Measurements from ENCODE around the gene KRTAP10-4. TPM values are rescaled to one million over a fixed set of nuclear protein-coding genes. Genes with fewer than 3 reads are reported as not detected.
"Not testable (repeated sequence)": the region's sequence is repeated elsewhere in the genome, so short reads cannot be mapped to it uniquely, and the experiment has no call there.

Gene KRTAP10-4
- total and polyA plus RNA-seq, 2 donors (not counting 3 experiments of a cell fraction or from before 2014, with no cell fraction given), result not detected

DNA sequence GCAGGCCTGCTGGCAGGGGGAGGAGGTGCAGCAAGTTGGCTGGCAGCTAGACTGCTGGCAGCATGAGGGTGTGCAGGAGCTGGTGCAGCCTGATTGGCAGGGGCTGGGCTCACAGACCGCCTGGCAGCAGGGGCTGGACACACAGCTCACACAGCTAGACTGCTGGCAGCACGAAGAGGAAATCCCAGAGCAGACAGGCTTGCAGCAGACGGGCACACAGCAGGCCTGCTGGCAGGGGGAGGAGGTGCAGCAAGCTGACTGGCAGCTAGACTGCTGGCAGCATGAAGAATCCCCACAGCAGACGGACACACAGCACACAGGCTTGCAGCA lies 18.2 kb downstream of the KRTAP10-4 start:
- H2AFZ ChIP-seq (ENCODE audit: low read depth, low read length); H3K36me3 ChIP-seq (ENCODE audit: control insufficient read depth in 2 of 2, extremely low read depth in 1 of 2, insufficient read depth in 2 of 2, low read length in 2 of 2); H3K4me2 ChIP-seq (ENCODE audit: insufficient read depth, low read length); H3K4me1 ChIP-seq (ENCODE audit: control insufficient read depth, extremely low read depth, insufficient read depth, low read length); H3K79me2 ChIP-seq (ENCODE audit: control insufficient read depth, insufficient read depth, low read length); H3K9me1 ChIP-seq (replicated peaks; ENCODE audit: control insufficient read depth, extremely low read depth, insufficient read depth, low read length); BruUV-seq (replicated peaks); POLR2A ChIA-PET; FAIRE-seq; dilution Hi-C loops (cut with MboI; ENCODE audit: extremely low pct_ligation_motif_present, low sequenced_read_pairs); H3K27me3 ChIP-seq (ENCODE audit: control insufficient read depth in 2 of 2, insufficient read depth in 2 of 2, low read length in 2 of 2); intact Hi-C loops (cut with micrococcal nuclease); H4K20me1 ChIP-seq (replicated peaks; ENCODE audit: control insufficient read depth, extremely low read depth, insufficient read depth, low read length); DNase-seq (ENCODE audit: low read depth, low spot score); H3K4me3 ChIP-seq (replicated peaks in 1 of 3; ENCODE audit: insufficient read depth in 1 of 3, low read depth in 1 of 3, low read length in 3 of 3); H3K27ac ChIP-seq (ENCODE audit: insufficient read depth, low read depth, low read length); H3K9ac ChIP-seq (replicated peaks; ENCODE audit: extremely low read depth, insufficient read depth, low read length); H3K9me3 ChIP-seq (replicated peaks; ENCODE audit: control insufficient read depth, insufficient read depth, low read length): not testable (repeated sequence)
- CTCF ChIA-PET, result interaction anchor here (0.7 to 1.8 kb wide), 3 partner anchors 9 to 202 kb away, joined by 3 to 4 read pairs (median 4); partner anchors contain the start of genes KRTAP10-4 and KRTAP10-7

DNA sequence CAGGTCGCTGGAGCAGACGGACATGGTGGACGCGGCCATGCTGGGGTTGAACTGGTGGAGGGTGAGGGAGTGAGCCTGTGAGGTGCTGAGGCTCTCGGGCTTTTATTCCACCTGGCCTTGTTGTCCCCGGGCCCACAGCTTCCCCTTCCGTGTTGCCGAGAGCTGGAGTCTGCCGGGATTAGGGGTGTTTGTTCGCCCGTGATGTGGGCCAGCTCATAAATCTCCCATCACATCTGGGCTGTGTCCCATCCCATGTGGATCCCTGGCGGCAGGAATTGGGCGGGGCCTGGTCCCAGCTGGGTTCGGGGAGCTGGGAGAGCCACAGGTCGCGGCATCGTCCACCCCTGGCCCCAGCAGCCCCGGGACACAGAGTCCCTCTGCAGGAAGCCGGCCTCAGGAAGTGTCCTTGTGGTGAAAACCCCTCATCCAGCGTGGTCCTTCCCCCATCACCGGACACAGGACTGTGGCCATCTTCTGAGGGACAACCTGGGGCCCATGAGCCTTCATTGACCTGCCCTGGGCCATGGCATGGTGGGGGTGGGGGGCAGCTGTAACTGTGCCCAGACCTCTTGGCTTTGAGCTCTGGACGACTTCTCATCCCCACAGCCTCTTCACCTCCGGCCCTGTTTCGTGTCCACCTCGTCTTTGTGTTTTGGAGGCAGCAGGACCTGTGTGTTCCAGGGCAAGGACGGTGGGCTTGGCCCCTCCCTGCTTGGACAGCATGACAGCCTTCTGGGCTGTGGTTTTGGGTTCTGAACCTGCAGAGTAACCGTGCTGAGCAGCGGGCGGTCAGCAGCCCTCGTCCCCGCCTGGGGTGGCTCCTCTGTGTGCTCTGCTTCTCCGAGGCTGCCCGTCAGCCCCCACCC lies 19.1 kb downstream of the KRTAP10-4 start, which contains the start of gene KRTAP10-6:
TSS of gene KRTAP10-6 (minus strand) at position 60 of the 866 bp plus-strand sequence. CDS start at position 39, 21 bp downstream.
- no peak for DNase-seq (ENCODE audit: low read depth, low spot score)
- Histone ChIP-seq H3K79me2 (ENCODE audit: control insufficient read depth, insufficient read depth, low read length) (no peaks in the 10 kb centered on the region), H3K4me1 (ENCODE audit: control insufficient read depth, extremely low read depth, insufficient read depth, low read length) (no peaks in the 10 kb centered on the region), H3K36me3 (ENCODE audit: control insufficient read depth in 2 of 2, extremely low read depth in 1 of 2, insufficient read depth in 2 of 2, low read length in 2 of 2) (no peaks in the 10 kb centered on the region), H4K20me1 (replicated peaks; ENCODE audit: control insufficient read depth, extremely low read depth, insufficient read depth, low read length) (no peaks in the 10 kb centered on the region), H3K9me1 (replicated peaks; ENCODE audit: control insufficient read depth, extremely low read depth, insufficient read depth, low read length) (no peaks in the 10 kb centered on the region), H2AFZ (ENCODE audit: low read depth, low read length) (no peak within 1 kb of the TSS), H3K9ac (replicated peaks; ENCODE audit: extremely low read depth, insufficient read depth, low read length) (no peak within 1 kb of the TSS), H3K27ac (ENCODE audit: insufficient read depth, low read depth, low read length) (no peak within 1 kb of the TSS), H3K27me3 (ENCODE audit: control insufficient read depth in 2 of 2, insufficient read depth in 2 of 2, low read length in 2 of 2) (no peaks in the 10 kb centered on the region), H3K9me3 (replicated peaks; ENCODE audit: control insufficient read depth, insufficient read depth, low read length) (no peaks in the 10 kb centered on the region), H3K4me3 (replicated peaks in 1 of 3; ENCODE audit: insufficient read depth in 1 of 3, low read depth in 1 of 3, low read length in 3 of 3) (no peak within 1 kb of the TSS), H3K4me2 (ENCODE audit: insufficient read depth, low read length) (no peak within 1 kb of the TSS)
- intact Hi-C loops (cut with micrococcal nuclease) (no loop called here), dilution Hi-C loops (cut with MboI; ENCODE audit: extremely low pct_ligation_motif_present, low sequenced_read_pairs) (no loop called here)
- FAIRE-seq, result no peak
- ChIA-PET POLR2A (no interaction called here), CTCF (interaction anchor here (0.7 to 1.8 kb wide), 3 partner anchors 8 to 201 kb away, joined by 3 to 4 read pairs (median 4); partner anchors contain the start of genes KRTAP10-4 and KRTAP10-7)
- BruUV-seq (replicated peaks), result no TSS peak
- TF ChIP-seq EZH2 (IDR thresholded peaks at IDR 0.05; ENCODE audit: borderline replicate concordance, low read depth, low read length, severe bottlenecking) (no peak), POLR2AphosphoS5 (IDR thresholded peaks at IDR 0.05; ENCODE audit: insufficient read depth, low read depth, low read length) (no peak), POLR2A (IDR thresholded peaks at IDR 0.05; ENCODE audit: low read depth, low read length) (no peak)

Measured in endothelial cell of umbilical vein (primary cell).